ENCODE data around the gene ZNF580. TPM values are rescaled to one million over a fixed set of nuclear protein-coding genes. Genes with fewer than 3 reads are reported as not detected.

ZNF580 gene
- polyA plus RNA-seq, 3 donors = 9.7 to 46.5 (median 10.7) TPM

- Histone ChIP-seq H4K20me1 (ENCODE audit: insufficient read depth, low read length) (no peaks in the 10 kb centered on the region), H3K4me3 (replicated peaks in 1 of 3; ENCODE audit: low read depth in 2 of 3, low read length in 3 of 3) (peak overlapping the region; percentile 69 to 92 (median 84)), H3K79me2 (ENCODE audit: insufficient read depth, low read length) (peaks cover 41% of the 10 kb centered on the region), H3K36me3 (replicated peaks in 1 of 2; ENCODE audit: control insufficient read depth in 1 of 2, insufficient read depth in 2 of 2, low read length in 2 of 2) (peaks cover 19 to 44% of the 10 kb centered on the region in 2 donors), H2AFZ (ENCODE audit: insufficient read depth, low read depth, low read length, poor library complexity, severe bottlenecking) (peak overlapping the region; percentile 81), H3K4me2 (replicated peaks; ENCODE audit: extremely low read depth, low read length, poor library complexity, severe bottlenecking) (peak overlapping the region; percentile 97), H3K4me1 (ENCODE audit: control insufficient read depth in 1 of 2, insufficient read depth in 2 of 2, low read length in 2 of 2) (peaks cover 15 to 31% of the 10 kb centered on the region in 2 donors), H3K9me3 (replicated peaks in 1 of 2; ENCODE audit: control insufficient read depth in 1 of 2, insufficient read depth in 1 of 2, low read length in 2 of 2) (peaks cover 0 to 10% of the 10 kb centered on the region in 2 donors), H3K27ac (ENCODE audit: low read depth in 1 of 2, low read length in 2 of 2) (peak overlapping the region; percentile 78 to 90), H3K27me3 (ENCODE audit: control insufficient read depth in 2 of 2, insufficient read depth in 2 of 2, low read length in 2 of 2) (no peaks in the 10 kb centered on the region), H3K9ac (ENCODE audit: insufficient read depth, low read length, poor library complexity, severe bottlenecking) (peak overlapping the region; percentile 86)
- H3K27ac Mint-ChIP-seq = peak overlapping the region; percentile 91 to 99 (median 97)
- H3K4me1 Mint-ChIP-seq = peaks cover 24% of the 10 kb centered on the region
- WGBS (ENCODE audit: insufficient coverage) = 8% methylated on average over 21 of the region's 26 CpGs
- peak; percentile 83 to 94 (median 92) for DNase-seq
- no peak for TF ChIP-seq CTCF (IDR thresholded peaks at IDR 0.05)
- intact Hi-C loops (cut with micrococcal nuclease) = loop anchor here (1.0 to 2.0 kb wide), 3 partner anchors 12 to 77 kb away; partner anchors contain the start of gene ZNF784 (in 1 of the 2)
- no peaks in the 10 kb centered on the region for H3K27me3 Mint-ChIP-seq (ENCODE audit: low read depth in 3 of 3)
- peak overlapping the region; percentile 95 to 100 for H3K4me3 Mint-ChIP-seq
- peaks cover 6 to 18% (median 12%) of the 10 kb centered on the region in 7 donors for H3K9me3 Mint-ChIP-seq
- peaks cover 25 to 38% of the 10 kb centered on the region in 2 donors for H3K36me3 Mint-ChIP-seq
Measured at GRCh38 chr19:55598719-55599467, 41.9 kb upstream of the ZNF580 start.

- H3K4me2 ChIP-seq (replicated peaks; ENCODE audit: extremely low read depth, low read length, poor library complexity, severe bottlenecking) = peak within 1 kb of the TSS; percentile 97
- TF ChIP-seq CTCF (IDR thresholded peaks at IDR 0.05) = no peak
Measured at GRCh38 chr19:55599468-55599841, 41.3 kb upstream of the ZNF580 start, which contains the start of gene FIZ1. TSS of gene FIZ1 (minus strand) at chr19:55599517. CDS start at chr19:55597865, 1,652 bp downstream.

More at GRCh38 chr19:55599468-55599841, 41.3 kb upstream of the ZNF580 start, which contains the start of gene FIZ1:
- Histone ChIP-seq H4K20me1 (ENCODE audit: insufficient read depth, low read length) (no peaks in the 10 kb centered on the region), H2AFZ (ENCODE audit: insufficient read depth, low read depth, low read length, poor library complexity, severe bottlenecking) (peak within 1 kb of the TSS; percentile 81), H3K4me1 (ENCODE audit: control insufficient read depth in 1 of 2, insufficient read depth in 2 of 2, low read length in 2 of 2) (peaks cover 20 to 37% of the 10 kb centered on the region in 2 donors), H3K27me3 (ENCODE audit: control insufficient read depth in 2 of 2, insufficient read depth in 2 of 2, low read length in 2 of 2) (no peaks in the 10 kb centered on the region), H3K27ac (ENCODE audit: low read depth in 1 of 2, low read length in 2 of 2) (peak within 1 kb of the TSS; percentile 78 to 90), H3K4me3 (replicated peaks in 1 of 3; ENCODE audit: low read depth in 2 of 3, low read length in 3 of 3) (peak within 1 kb of the TSS; percentile 69 to 92 (median 84)), H3K79me2 (ENCODE audit: insufficient read depth, low read length) (peaks cover 41% of the 10 kb centered on the region), H3K9me3 (replicated peaks in 1 of 2; ENCODE audit: control insufficient read depth in 1 of 2, insufficient read depth in 1 of 2, low read length in 2 of 2) (peaks cover 0 to 10% of the 10 kb centered on the region in 2 donors), H3K9ac (ENCODE audit: insufficient read depth, low read length, poor library complexity, severe bottlenecking) (peak within 1 kb of the TSS; percentile 86), H3K36me3 (replicated peaks in 1 of 2; ENCODE audit: control insufficient read depth in 1 of 2, insufficient read depth in 2 of 2, low read length in 2 of 2) (peaks cover 18 to 41% of the 10 kb centered on the region in 2 donors)
- WGBS (ENCODE audit: insufficient coverage) = 0% methylated on average over 22 of the region's 23 CpGs
- H3K27me3 Mint-ChIP-seq (ENCODE audit: low read depth in 3 of 3) = no peaks in the 10 kb centered on the region
- peaks cover 27% of the 10 kb centered on the region for H3K4me1 Mint-ChIP-seq
- peak within 1 kb of the TSS; percentile 95 to 100 for H3K4me3 Mint-ChIP-seq
- DNase-seq = peak; percentile 96 to 99 (median 98)
- peaks cover 6 to 18% (median 12%) of the 10 kb centered on the region in 7 donors for H3K9me3 Mint-ChIP-seq
- intact Hi-C loops (cut with micrococcal nuclease) = loop anchor here (1.0 to 2.0 kb wide), 3 partner anchors 12 to 77 kb away; partner anchors contain the start of gene ZNF784 (in 1 of the 2)
- peak within 1 kb of the TSS; percentile 91 to 99 (median 97) for H3K27ac Mint-ChIP-seq
- H3K36me3 Mint-ChIP-seq = peaks cover 25 to 34% of the 10 kb centered on the region in 2 donors

Measured in CD14-positive monocyte (primary cell).